Immature natural killer cell (primary cell): ENCODE measurements around the gene LYRM7. TPM values are rescaled to one million over a fixed set of nuclear protein-coding genes. Genes with fewer than 3 reads are reported as not detected.
"Not testable (repeated sequence)": the region's sequence is repeated elsewhere in the genome, so short reads cannot be mapped to it uniquely, and the experiment has no call there.

Source experiments
- DNase-seq, 3 donors: peaks; one replicate each; pipeline ENCODE4 v3.0.0; 2022; ENCODE audit warnings: mixed read lengths in 1 of 3
- H3K27ac Mint-ChIP-seq, 6 donors: one replicate each; pipeline ENCODE4 v1.8.0; 2020; ENCODE audit warnings: mixed read lengths in 6 of 6, mild to moderate bottlenecking in 5 of 6, inconsistent platforms in 4 of 6, moderate library complexity in 3 of 6
- H3K27me3 Mint-ChIP-seq, 3 donors: one replicate each; pipeline ENCODE4 v1.8.0; 2020 to 2021; ENCODE audit warnings: low read depth in 3 of 3, mild to moderate bottlenecking in 3 of 3, mixed read lengths in 3 of 3, moderate library complexity in 3 of 3, inconsistent platforms in 1 of 3
- H3K36me3 Mint-ChIP-seq, 3 donors: one replicate each; pipeline ENCODE4 v1.8.0; 2020; ENCODE audit warnings: mixed read lengths in 3 of 3, inconsistent platforms in 2 of 3, mild to moderate bottlenecking in 2 of 3
- H3K4me1 Mint-ChIP-seq, 2 donors: one replicate each; pipeline ENCODE4 v1.8.0; 2020; ENCODE audit warnings: inconsistent platforms in 2 of 2, mild to moderate bottlenecking in 2 of 2, mixed read lengths in 2 of 2, moderate library complexity in 1 of 2
- H3K4me3 Mint-ChIP-seq, 5 donors: one replicate each; pipeline ENCODE4 v1.8.0; 2020; ENCODE audit warnings: mild to moderate bottlenecking in 5 of 5, mixed read lengths in 5 of 5, inconsistent platforms in 3 of 5, moderate library complexity in 3 of 5
- H3K9me3 Mint-ChIP-seq, 6 donors: one replicate each; pipeline ENCODE4 v1.8.0; 2020; ENCODE audit warnings: mild to moderate bottlenecking in 6 of 6, mixed read lengths in 6 of 6, inconsistent platforms in 4 of 6, moderate library complexity in 3 of 6
- polyA plus RNA-seq, 3 donors: library from polyadenylated mRNA; unstranded; fragments of 300-500 nt; fragmentation: Illumina TruSeq; gene quantifications; one replicate each; pipeline ENCODE4 v1.2.3, GENCODE V29; 2021

Gene LYRM7
- 1 to 10 TPM; 5.0 to 8.7 (median 6.7) TPM for polyA plus RNA-seq

DNA sequence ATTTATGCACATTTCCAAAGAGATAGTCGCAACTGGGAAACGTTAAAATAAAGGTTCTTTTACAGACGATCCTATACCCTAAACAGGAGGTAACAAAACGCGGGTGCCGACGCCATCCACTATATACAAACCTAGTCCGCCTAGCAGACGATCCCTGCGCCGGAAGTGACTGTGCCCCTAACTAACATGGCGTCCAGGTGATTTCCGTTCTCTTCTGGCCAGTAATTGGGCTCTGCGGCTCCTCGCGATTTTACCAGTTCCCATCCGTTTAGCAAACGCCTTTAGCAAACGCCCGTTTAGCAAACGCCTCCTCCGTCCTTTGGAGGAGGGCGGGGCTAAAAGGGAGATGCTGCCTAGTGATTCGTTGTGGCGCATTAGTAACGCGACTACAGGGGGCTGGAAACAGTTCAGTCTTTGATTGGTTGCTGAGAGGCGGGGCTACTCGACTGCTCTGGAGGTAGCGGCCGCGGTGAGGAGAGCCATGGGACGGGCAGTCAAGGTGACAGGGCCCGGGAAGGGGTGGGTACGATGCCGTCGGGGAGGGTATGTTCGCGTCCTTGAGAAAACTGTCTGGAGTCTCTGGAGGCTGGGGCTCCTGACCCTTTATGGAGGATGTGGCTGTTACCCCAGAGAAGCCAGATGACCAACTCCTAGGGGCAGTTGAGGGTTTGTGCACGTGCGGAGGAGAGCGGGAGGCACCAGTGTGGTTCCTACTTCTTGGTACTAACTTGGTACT lies at the start of gene LYRM7:
TSS of gene LYRM7 (plus strand) at position 405 of the 736 bp plus-strand sequence. CDS start at position 482, 77 bp downstream.
- Mint-ChIP-seq H3K27ac (peak within 1 kb of the TSS; percentile 93 to 98 (median 94)), H3K36me3 (no peaks in the 10 kb centered on the region), H3K9me3 (no peaks in the 10 kb centered on the region), H3K4me1 (peaks cover 28 to 48% of the 10 kb centered on the region in 2 donors), H3K4me3 (peak within 1 kb of the TSS; percentile 93 to 99 (median 96)), H3K27me3 (peaks cover 1 to 4% (median 3%) of the 10 kb centered on the region in 3 donors)
- peak; percentile 95 to 97 (median 97) for DNase-seq

DNA sequence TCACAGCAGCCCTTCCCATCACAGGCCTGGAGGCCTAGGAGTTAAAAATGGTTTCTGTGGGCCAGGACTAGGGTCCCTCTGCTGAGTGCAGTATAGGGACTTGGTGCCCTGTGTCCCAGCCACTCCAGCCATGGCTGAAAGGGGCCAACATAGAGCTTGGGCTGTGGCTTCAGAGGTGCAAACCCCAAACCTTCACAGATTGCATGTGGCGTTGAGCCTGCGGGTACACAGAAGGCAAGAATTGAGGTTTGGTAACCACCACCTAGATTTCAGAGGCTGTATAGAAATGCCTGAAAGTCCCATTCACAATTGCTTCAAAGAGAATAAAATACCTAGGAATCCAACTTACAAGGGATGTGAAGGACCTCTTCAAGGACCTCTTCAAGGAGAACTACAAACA lies 43.5 kb upstream of the LYRM7 start:
- Mint-ChIP-seq H3K27me3 (peaks cover 9 to 13% (median 10%) of the 10 kb centered on the region in 3 donors), H3K4me1 (peaks cover 10% of the 10 kb centered on the region in 2 donors), H3K9me3 (peaks cover 6 to 40% (median 19%) of the 10 kb centered on the region in 6 donors), H3K36me3 (peaks cover 0 to 13% (median 7%) of the 10 kb centered on the region in 3 donors)
- H3K27ac Mint-ChIP-seq, H3K4me3 Mint-ChIP-seq, DNase-seq: not testable (repeated sequence)

DNA sequence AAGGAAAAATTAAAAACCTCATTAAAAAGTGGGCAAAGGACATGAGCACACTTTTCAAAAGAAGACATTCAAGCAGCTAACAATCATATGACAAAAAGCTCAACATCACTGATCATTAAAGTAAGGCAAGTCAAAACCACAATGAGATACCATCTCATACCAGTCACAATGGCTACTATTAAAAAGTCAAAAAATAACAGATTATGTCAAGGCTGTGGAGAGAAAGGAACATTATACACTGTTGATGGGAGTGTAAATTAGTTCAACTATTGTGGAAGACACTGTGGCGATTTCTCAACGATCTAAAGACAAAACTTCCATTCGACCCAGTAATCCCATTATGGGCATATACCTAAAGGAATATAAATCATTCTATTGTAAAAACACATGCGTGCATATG lies 41.4 kb upstream of the LYRM7 start:
- Mint-ChIP-seq H3K4me3 (no peak overlapping the region), H3K27ac (no peak overlapping the region), H3K9me3 (peaks cover 1 to 29% (median 13%) of the 10 kb centered on the region in 6 donors), H3K36me3 (peaks cover 0 to 8% (median 3%) of the 10 kb centered on the region in 3 donors), H3K27me3 (peaks cover 7 to 11% (median 10%) of the 10 kb centered on the region in 3 donors), H3K4me1 (peaks cover 10% of the 10 kb centered on the region in 2 donors)
- no peak for DNase-seq

DNA sequence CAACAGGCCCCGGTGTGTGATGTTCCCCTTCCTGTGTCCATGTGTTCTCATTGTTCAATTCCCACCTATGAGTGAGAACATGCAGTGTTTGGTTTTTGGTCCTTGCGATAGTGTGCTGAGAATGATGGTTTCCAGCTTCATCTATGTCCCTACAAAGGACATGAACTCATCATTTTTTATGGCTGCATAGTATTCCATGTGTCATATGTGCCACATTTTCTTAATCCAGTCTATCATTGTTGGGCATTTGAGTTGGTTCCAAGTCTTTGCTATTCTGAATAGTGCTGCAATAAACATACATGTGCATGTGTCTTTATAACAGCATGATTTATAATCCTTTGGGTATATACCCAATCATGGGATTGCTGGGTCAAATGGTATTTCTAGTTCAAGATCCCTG lies 37.7 kb upstream of the LYRM7 start:
- H3K4me1 Mint-ChIP-seq, H3K27ac Mint-ChIP-seq, H3K36me3 Mint-ChIP-seq, H3K9me3 Mint-ChIP-seq, H3K27me3 Mint-ChIP-seq, DNase-seq, H3K4me3 Mint-ChIP-seq: not testable (repeated sequence)

DNA sequence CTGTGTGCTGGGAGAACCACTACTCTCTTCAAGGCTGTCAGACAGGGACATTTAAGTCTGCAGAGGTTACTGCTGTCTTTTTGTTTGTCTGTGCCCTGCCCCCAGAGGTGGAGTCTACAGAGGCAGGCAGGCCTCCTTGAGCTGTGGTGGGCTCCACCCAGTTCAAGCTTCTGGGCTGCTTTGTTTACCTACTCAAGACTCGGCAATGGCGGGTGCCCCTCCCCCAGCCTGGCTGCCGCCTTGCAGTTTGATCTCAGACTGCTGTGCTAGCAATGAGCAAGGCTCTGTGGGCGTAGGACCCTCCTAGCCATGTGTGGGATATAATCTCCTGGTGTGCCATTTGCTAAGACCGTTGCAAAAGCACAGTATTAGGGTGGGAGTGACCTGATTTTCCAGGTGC lies 32.3 kb upstream of the LYRM7 start:
- not testable (repeated sequence) for H3K27me3 Mint-ChIP-seq, H3K4me3 Mint-ChIP-seq, DNase-seq

DNA sequence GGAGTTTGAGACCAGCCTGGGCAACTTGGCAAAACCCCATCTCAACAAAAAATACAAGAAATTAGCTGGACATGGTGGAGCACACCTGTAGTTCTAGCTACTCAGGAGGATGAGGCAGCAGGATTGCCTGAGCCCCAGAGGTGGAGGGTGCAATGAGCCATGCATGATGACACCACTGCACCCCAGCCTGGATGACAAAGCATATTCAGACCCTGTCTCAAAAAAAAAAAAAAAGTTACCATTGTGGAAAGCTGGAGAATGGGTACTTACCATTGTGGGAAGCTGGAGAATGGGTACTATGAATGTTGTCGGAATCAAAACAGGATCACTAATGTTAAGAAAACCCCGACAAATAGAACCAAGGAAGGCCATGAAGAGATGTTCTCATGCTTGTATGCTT lies 31.4 kb upstream of the LYRM7 start:
- H3K27ac Mint-ChIP-seq: no peak overlapping the region
- peaks cover 0 to 4% (median 4%) of the 10 kb centered on the region in 3 donors for H3K36me3 Mint-ChIP-seq
- H3K4me1 Mint-ChIP-seq: no peaks in the 10 kb centered on the region
- peaks cover 0 to 2% (median 0%) of the 10 kb centered on the region in 6 donors for H3K9me3 Mint-ChIP-seq
- H3K4me3 Mint-ChIP-seq: no peak overlapping the region
- peaks cover 1 to 7% (median 2%) of the 10 kb centered on the region in 3 donors for H3K27me3 Mint-ChIP-seq
- no peak for DNase-seq

More for the DNA sequence above, 32.3 kb upstream of the LYRM7 start:
- H3K27ac Mint-ChIP-seq, H3K36me3 Mint-ChIP-seq, H3K9me3 Mint-ChIP-seq, H3K4me1 Mint-ChIP-seq: not testable (repeated sequence)

DNA sequence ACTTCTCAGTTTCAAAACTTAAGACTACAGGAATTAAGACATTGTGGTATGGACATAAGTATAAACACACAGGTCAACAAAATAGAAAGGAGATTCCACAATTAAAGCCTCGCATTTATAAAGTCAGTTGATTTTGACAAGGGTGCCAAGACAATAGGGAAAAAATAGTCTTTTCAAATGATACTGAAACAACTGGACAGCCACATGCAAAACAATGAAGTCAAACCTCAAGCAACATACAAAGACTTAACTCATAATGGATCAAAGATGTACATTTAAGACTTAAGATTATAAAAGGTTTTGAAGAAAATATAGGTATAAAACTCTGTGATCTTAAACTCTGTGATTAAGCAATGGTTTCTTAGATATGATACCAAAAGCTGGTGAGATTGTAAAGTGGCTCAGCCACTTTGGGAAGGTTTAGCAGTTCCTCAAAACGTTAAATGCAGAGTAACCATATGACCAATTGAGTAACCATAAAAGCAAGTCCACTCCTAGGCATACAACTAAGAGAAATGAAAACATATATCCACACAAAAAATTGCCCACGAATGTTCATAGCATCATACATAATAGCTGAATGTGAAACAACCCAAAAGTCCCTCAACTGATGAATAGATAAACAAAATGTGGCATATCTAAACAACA lies 27.6 kb upstream of the LYRM7 start:
- no peak for DNase-seq
- Mint-ChIP-seq H3K36me3 (no peaks in the 10 kb centered on the region), H3K4me3 (no peak overlapping the region), H3K4me1 (no peaks in the 10 kb centered on the region), H3K27me3 (peaks cover 0 to 3% (median 2%) of the 10 kb centered on the region in 3 donors), H3K27ac (no peak overlapping the region), H3K9me3 (peaks cover 0 to 2% (median 0%) of the 10 kb centered on the region in 6 donors)

DNA sequence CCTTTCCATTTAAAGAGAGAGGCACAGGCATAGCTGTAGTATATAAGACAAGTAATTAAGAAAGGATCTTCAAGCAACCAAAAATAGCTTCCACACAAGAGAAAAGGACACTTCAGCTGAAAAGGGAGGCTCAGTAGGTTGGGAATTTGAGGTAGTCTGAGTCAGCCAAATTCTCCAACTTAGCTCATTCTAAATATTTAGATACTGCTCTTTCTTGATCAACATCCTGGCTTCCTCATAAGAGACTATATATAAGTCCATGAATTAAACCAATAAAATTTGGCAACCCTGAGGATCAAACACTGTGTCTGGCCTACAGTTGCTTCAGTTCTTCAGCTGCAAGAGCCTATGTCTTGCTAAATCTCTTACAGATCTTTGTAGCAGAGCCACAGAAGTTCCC lies 23.5 kb upstream of the LYRM7 start:
- no peak for DNase-seq
- Mint-ChIP-seq H3K9me3 (peaks cover 0 to 2% (median 0%) of the 10 kb centered on the region in 6 donors), H3K4me3 (no peak overlapping the region), H3K27me3 (no peaks in the 10 kb centered on the region), H3K27ac (no peak overlapping the region), H3K36me3 (no peaks in the 10 kb centered on the region), H3K4me1 (no peaks in the 10 kb centered on the region)

DNA sequence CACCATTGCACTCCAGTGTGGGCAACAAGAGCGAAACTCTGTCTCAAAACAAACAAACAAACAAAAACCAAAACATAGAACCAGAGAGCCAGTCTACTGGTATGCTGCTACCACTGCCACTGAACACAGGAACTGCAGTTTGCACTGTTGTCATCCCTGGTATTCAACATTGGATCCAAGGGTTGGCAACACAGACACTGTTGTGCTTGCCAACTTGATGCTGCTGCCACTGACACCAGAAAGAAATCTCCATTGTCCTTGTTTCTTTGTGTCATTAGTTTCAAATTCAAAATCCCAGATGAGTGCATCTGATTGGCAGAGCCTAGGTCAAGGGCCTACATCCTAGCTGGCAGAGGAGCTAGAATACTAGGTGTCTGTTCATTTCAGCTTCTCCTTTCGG lies 21.9 kb upstream of the LYRM7 start:
- Mint-ChIP-seq H3K27me3 (peaks cover 0 to 2% (median 0%) of the 10 kb centered on the region in 3 donors), H3K4me3 (no peak overlapping the region), H3K4me1 (no peaks in the 10 kb centered on the region), H3K9me3 (no peaks in the 10 kb centered on the region), H3K36me3 (no peaks in the 10 kb centered on the region), H3K27ac (no peak overlapping the region)
- no peak for DNase-seq

DNA sequence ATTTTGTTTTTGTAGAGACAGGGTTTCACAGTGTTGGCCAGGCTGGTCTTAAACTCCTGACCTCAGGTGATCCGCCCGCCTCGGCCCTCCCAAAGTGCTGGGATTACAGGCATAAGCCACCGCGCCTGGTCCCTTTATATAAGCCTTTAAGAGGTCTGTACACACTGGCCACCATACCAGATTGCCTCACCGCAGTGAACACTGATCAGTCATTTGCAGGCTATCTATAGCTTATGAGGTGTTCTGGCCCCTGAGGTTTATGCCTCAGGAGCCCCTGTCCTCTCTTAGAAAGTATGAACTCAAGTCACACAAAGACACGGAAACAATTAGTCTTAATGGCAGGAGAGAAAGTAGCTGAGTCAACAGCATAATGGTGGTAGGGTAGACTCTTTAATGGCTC lies 20.3 kb upstream of the LYRM7 start:
- Mint-ChIP-seq H3K9me3 (no peaks in the 10 kb centered on the region), H3K27me3 (peaks cover 0 to 2% (median 0%) of the 10 kb centered on the region in 3 donors), H3K36me3 (no peaks in the 10 kb centered on the region), H3K4me1 (no peaks in the 10 kb centered on the region), H3K27ac (peak overlapping the region in 1 of 6 donors; percentile 59), H3K4me3 (no peak overlapping the region)
- no peak for DNase-seq

DNA sequence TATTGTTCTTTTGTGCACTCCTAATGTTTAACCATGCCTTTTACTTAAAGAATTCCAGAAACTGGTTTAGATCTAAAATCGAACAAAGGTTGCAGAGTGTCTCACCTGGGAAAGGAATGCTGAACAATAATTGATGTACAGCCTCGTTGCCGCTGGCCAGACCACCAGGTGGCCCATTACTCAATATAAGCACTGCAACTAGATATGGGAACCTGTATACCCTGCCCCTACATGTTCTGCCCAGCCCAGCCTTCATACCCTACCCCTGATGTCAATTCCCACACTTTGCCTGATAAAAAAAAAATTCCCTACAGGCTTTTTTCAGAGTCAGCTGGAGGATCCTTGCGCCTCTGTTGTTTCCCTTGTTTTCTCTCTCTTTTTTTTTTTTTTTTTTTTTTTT lies 19.5 kb upstream of the LYRM7 start:
- H3K27me3 Mint-ChIP-seq: peaks cover 0 to 2% (median 0%) of the 10 kb centered on the region in 3 donors
- H3K4me1 Mint-ChIP-seq: no peaks in the 10 kb centered on the region
- no peak overlapping the region for H3K4me3 Mint-ChIP-seq
- no peaks in the 10 kb centered on the region for H3K36me3 Mint-ChIP-seq
- no peak overlapping the region for H3K27ac Mint-ChIP-seq
- DNase-seq: no peak
- no peaks in the 10 kb centered on the region for H3K9me3 Mint-ChIP-seq

DNA sequence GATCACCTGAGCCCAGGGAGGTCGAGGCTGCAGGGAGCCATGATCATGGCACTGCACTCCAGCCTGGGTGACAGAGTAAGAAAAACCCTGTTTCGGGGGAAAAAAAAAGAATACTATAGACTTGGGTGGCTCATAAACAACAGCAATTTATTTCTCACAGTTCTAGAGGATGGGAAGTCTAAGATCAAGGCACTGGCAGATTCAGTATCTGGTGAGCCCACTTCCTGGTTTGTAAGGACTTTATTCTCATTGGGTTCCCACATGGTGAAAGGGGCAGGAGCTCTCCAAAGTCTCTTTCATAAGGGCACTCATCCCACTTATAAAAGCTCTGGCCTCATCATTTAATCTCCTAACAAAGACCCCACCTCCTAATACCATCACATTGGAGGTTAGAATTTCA lies 14.4 kb upstream of the LYRM7 start:
- Mint-ChIP-seq H3K4me1 (peaks cover 5 to 24% of the 10 kb centered on the region in 2 donors), H3K9me3 (no peaks in the 10 kb centered on the region), H3K27ac (peak overlapping the region in 3 of 6 donors; percentile 45 to 55 (median 48)), H3K27me3 (peaks cover 0 to 2% (median 2%) of the 10 kb centered on the region in 3 donors), H3K4me3 (no peak overlapping the region), H3K36me3 (peaks cover 0 to 17% (median 4%) of the 10 kb centered on the region in 3 donors)
- no peak for DNase-seq

DNA sequence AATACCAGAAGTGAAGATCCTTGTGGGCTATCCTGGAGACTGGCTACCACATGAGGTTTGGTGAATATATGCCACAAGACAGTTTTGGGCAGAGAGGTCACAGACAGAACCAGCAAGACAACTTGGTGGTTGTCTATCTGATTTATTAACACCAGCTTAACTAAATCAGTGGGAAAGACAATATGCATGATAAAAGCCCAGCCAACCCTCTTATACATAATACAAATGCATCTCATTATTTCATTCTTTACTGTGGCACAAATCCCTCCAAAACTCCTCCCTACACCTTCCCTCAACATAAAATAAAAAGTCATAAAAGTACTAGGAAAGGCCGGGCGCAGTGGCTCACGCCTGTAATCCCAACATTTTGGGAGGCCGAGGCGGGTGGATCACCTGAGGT lies 13.8 kb upstream of the LYRM7 start:
- no peaks in the 10 kb centered on the region for H3K9me3 Mint-ChIP-seq
- H3K4me3 Mint-ChIP-seq: no peak overlapping the region
- H3K27ac Mint-ChIP-seq: peak overlapping the region in 2 of 6 donors; percentile 45 to 48

DNA sequence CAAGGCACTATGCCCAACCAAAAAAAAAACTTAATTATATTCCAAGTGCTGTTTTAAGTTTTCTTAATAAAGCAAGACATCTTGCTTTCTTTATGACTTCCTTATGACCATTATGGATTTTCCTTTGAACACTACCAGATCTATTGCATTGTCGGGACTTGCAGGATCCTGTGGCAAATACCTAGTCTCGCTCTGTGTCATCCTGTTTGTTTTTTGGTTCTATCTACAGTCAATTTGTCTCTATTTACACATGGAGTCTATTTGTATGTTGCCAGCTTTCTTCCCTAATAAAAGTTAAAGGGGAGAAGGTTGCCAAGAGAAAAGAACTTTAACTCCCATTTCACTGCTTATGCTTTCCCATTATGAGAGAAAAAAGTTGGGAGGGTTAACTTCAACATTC lies 10.6 kb upstream of the LYRM7 start:
- Mint-ChIP-seq H3K9me3 (no peaks in the 10 kb centered on the region), H3K27me3 (peaks cover 2 to 7% (median 4%) of the 10 kb centered on the region in 3 donors), H3K4me3 (no peak overlapping the region), H3K36me3 (peaks cover 0 to 30% (median 7%) of the 10 kb centered on the region in 3 donors), H3K27ac (peak overlapping the region in 1 of 6 donors; percentile 1), H3K4me1 (peaks cover 25 to 54% of the 10 kb centered on the region in 2 donors)
- DNase-seq: no peak

More for the DNA sequence above, 13.8 kb upstream of the LYRM7 start:
- peaks cover 5 to 30% of the 10 kb centered on the region in 2 donors for H3K4me1 Mint-ChIP-seq
- no peak for DNase-seq
- peaks cover 0 to 21% (median 4%) of the 10 kb centered on the region in 3 donors for H3K36me3 Mint-ChIP-seq
- peaks cover 0 to 2% (median 2%) of the 10 kb centered on the region in 3 donors for H3K27me3 Mint-ChIP-seq
